SK-N-SH treated with all-trans-retinoic acid at 6 μM for 48 hours (cell line): ENCODE results near the gene JAM2.

ENCODE experiments used
- ATAC-seq: fragments of 200-7000 bp; cut with Tn5 transposase; 3 replicates; pipeline ENCODE4 v1.9.1; 2020; ENCODE audit warnings: mild to moderate bottlenecking, moderate library complexity
- ARNTL ChIP-seq: fragments of 450-650 bp; formaldehyde crosslinking; IDR thresholded peaks from 2 replicates; pipeline ENCODE4 v1.5.0; 2020; ENCODE audit warnings: low read depth, mild to moderate bottlenecking, moderate library complexity, borderline replicate concordance
- CSDC2 ChIP-seq: fragments of 250-450 bp; sonication (Bioruptor Pico); IDR thresholded peaks from 2 replicates; pipeline ENCODE4 v1.5.0; 2020; ENCODE audit warnings: mild to moderate bottlenecking, moderate library complexity
- CSRNP3 ChIP-seq: fragments of 250-450 bp; sonication (Bioruptor Pico); IDR thresholded peaks from 2 replicates; pipeline ENCODE4 v1.5.1; 2021; ENCODE audit warnings: mild to moderate bottlenecking, moderate library complexity
- GLIS3 ChIP-seq: fragments of 250-450 bp; sonication (Bioruptor Pico); IDR thresholded peaks from 2 replicates; pipeline ENCODE4 v1.5.0; 2020; ENCODE audit warnings: mild to moderate bottlenecking, moderate library complexity
- ISL1 ChIP-seq: fragments of 250-450 bp; sonication (Bioruptor Pico); IDR thresholded peaks from 2 replicates; pipeline ENCODE4 v2.1.2; 2022; ENCODE audit warnings: mild to moderate bottlenecking, moderate library complexity
- OSR1 ChIP-seq: fragments of 250-450 bp; sonication (Bioruptor Pico); IDR thresholded peaks from 2 replicates; pipeline ENCODE4 v1.8.0; 2022; ENCODE audit warnings: moderate library complexity, mild to moderate bottlenecking, inconsistent platforms
- RARB ChIP-seq: fragments of 250-450 bp; sonication (Bioruptor Pico); IDR thresholded peaks from 2 replicates; pipeline ENCODE4 v1.8.0; 2021; ENCODE audit warnings: mild to moderate bottlenecking, moderate library complexity
- SNAI2 ChIP-seq: fragments of 250-450 bp; sonication (Bioruptor Pico); IDR thresholded peaks from 2 replicates; pipeline ENCODE4 v1.5.0; 2020; ENCODE audit warnings: mild to moderate bottlenecking, moderate library complexity
- TCF4 ChIP-seq: fragments of 250-450 bp; sonication (Bioruptor Pico); IDR thresholded peaks from 2 replicates; pipeline ENCODE4 v1.8.0; 2021; ENCODE audit warnings: mild to moderate bottlenecking, moderate library complexity, borderline replicate concordance
- TOX ChIP-seq: fragments of 250-450 bp; sonication (Bioruptor Pico); IDR thresholded peaks from 2 replicates; pipeline ENCODE4 v1.8.0; 2021; ENCODE audit warnings: mild to moderate bottlenecking, moderate library complexity, borderline replicate concordance
- ZC3H10 ChIP-seq: fragments of 250-450 bp; sonication (Bioruptor Pico); IDR thresholded peaks from 2 replicates; pipeline ENCODE4 v1.5.1; 2021; ENCODE audit warnings: mild to moderate bottlenecking, moderate library complexity
- ZFP3 ChIP-seq: fragments of 250-450 bp; sonication (Bioruptor Pico); IDR thresholded peaks from 2 replicates; pipeline ENCODE4 v1.5.0; 2020; ENCODE audit warnings: mild to moderate bottlenecking, moderate library complexity
- ZFP30 ChIP-seq: fragments of 450-650 bp; formaldehyde crosslinking; IDR thresholded peaks from 2 replicates; pipeline ENCODE4 v1.5.0; 2022; ENCODE audit warnings: mild to moderate bottlenecking, moderate library complexity
- ZNF565 ChIP-seq: fragments of 450-650 bp; formaldehyde crosslinking; conservative IDR thresholded peaks from 2 replicates; pipeline ENCODE4 v1.5.0; 2020; ENCODE audit warnings: low read depth, mild to moderate bottlenecking, moderate library complexity
- ZNF70 ChIP-seq: fragments of 450-650 bp; formaldehyde crosslinking; IDR thresholded peaks from 2 replicates; pipeline ENCODE4 v1.5.0; 2020; ENCODE audit warnings: mild to moderate bottlenecking, moderate library complexity
- ZNF8 ChIP-seq: fragments of 450-650 bp; formaldehyde crosslinking; IDR thresholded peaks from 2 replicates; pipeline ENCODE4 v1.5.0; 2020; ENCODE audit warnings: mild to moderate bottlenecking, moderate library complexity
- TF ChIP-seq, protein P1 (sequence below): fragments of 250-450 bp; sonication (Bioruptor Pico); IDR thresholded peaks from 2 replicates; pipeline ENCODE4 v1.5.0; 2020; ENCODE audit warnings: mild to moderate bottlenecking, moderate library complexity
- TF ChIP-seq, protein P2 (sequence below): fragments of 250-450 bp; sonication (Bioruptor Pico); IDR thresholded peaks from 2 replicates; pipeline ENCODE4 v1.5.1; 2020; ENCODE audit warnings: low read depth, mild to moderate bottlenecking, moderate library complexity
- TF ChIP-seq, protein P3 (sequence below): fragments of 250-450 bp; sonication (Bioruptor Pico); IDR thresholded peaks from 2 replicates; pipeline ENCODE4 v1.8.0; 2020; ENCODE audit warnings: mild to moderate bottlenecking, moderate library complexity, borderline replicate concordance
- TF ChIP-seq, protein P4 (sequence below): fragments of 250-450 bp; sonication (Bioruptor Pico); IDR thresholded peaks from 2 replicates; pipeline ENCODE4 v1.8.0; 2021; ENCODE audit warnings: low read depth, mild to moderate bottlenecking, moderate library complexity, borderline replicate concordance

The JAM2 gene

DNA sequence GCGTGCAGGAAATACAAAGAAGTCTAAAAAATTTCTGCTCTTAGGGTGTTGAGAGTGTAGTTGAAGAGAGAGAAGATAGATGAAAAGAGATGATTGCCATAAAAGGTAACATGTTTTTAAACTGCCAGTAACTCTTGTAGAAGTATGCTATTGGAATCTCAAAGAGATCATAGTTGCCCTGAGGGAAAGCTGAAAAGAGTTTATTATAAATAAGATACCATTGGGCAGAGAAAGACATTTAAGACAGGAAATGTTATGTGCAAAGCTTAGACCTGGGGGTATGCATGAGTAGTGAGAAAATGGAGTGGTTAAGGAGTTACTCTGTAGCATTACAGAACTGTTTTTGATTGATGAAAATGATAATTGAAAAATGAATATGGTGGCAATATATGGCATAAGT lies 113.4 kb downstream of the JAM2 start:
- no peak for ATAC-seq
- TF ChIP-seq ZC3H10 (CRISPR knock-in tag) = no peak
- TF ChIP-seq GLIS3 (CRISPR knock-in tag) = no peak
- TF ChIP-seq, protein P1, sequence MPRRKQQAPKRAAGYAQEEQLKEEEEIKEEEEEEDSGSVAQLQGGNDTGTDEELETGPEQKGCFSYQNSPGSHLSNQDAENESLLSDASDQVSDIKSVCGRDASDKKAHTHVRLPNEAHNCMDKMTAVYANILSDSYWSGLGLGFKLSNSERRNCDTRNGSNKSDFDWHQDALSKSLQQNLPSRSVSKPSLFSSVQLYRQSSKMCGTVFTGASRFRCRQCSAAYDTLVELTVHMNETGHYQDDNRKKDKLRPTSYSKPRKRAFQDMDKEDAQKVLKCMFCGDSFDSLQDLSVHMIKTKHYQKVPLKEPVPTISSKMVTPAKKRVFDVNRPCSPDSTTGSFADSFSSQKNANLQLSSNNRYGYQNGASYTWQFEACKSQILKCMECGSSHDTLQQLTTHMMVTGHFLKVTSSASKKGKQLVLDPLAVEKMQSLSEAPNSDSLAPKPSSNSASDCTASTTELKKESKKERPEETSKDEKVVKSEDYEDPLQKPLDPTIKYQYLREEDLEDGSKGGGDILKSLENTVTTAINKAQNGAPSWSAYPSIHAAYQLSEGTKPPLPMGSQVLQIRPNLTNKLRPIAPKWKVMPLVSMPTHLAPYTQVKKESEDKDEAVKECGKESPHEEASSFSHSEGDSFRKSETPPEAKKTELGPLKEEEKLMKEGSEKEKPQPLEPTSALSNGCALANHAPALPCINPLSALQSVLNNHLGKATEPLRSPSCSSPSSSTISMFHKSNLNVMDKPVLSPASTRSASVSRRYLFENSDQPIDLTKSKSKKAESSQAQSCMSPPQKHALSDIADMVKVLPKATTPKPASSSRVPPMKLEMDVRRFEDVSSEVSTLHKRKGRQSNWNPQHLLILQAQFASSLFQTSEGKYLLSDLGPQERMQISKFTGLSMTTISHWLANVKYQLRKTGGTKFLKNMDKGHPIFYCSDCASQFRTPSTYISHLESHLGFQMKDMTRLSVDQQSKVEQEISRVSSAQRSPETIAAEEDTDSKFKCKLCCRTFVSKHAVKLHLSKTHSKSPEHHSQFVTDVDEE (CRISPR knock-in tag) = no peak
- TF ChIP-seq CSRNP3 (CRISPR knock-in tag) = no peak
- no peak for TF ChIP-seq TCF4 (CRISPR knock-in tag)

DNA sequence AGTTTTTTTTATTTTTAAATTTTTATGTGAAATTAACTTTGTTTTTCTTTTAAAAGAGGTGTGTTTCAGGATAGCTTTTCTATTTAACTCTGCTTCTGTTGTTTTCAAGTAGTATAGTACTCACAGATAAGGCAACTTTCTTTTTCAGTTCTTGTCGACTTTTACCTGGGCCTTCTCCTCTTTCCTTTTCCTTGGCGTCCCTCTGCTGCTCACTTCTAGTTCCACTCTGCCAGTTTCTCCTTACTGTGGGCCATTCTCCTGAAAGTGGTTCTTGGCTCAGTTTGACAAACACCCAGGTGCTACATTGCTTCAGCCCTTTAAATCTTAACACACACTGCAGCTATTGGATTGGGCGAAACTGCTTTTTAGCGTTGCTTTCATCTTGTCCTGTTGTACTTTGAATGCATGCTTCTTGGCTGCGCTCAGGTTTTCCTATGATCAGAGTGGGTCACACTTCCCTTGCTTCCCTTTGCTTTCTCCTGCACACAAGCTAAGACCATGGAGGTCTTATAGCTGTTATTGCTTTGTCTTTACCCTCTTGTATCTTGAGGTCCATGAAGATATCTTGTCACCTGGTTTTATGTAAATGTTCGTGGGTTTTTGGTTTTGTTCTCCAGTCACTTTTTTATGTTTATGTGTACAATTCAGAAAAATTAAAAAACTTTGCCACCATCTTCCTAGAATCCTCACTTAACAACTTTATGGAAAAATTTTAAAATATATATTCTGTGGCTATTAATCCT lies 117.3 kb downstream of the JAM2 start:
- TF ChIP-seq TCF4 (CRISPR knock-in tag) (no peak), ISL1 (CRISPR knock-in tag) (no peak), TOX (CRISPR knock-in tag) (no peak), GLIS3 (CRISPR knock-in tag) (no peak), ZNF8 (CRISPR knock-in tag) (no peak)
- TF ChIP-seq, protein P2, sequence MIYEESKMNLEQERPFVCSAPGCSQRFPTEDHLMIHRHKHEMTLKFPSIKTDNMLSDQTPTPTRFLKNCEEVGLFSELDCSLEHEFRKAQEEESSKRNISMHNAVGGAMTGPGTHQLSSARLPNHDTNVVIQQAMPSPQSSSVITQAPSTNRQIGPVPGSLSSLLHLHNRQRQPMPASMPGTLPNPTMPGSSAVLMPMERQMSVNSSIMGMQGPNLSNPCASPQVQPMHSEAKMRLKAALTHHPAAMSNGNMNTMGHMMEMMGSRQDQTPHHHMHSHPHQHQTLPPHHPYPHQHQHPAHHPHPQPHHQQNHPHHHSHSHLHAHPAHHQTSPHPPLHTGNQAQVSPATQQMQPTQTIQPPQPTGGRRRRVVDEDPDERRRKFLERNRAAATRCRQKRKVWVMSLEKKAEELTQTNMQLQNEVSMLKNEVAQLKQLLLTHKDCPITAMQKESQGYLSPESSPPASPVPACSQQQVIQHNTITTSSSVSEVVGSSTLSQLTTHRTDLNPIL (CRISPR knock-in tag) = no peak
- TF ChIP-seq, all 23 proteins: peak for 0
- ATAC-seq = no peak

GRCh38 chr21:25757531-25757930 lies 118.5 kb downstream of the JAM2 start:
- TF ChIP-seq TOX (CRISPR knock-in tag) (no peak), ARNTL (CRISPR knock-in tag) (no peak), OSR1 (CRISPR knock-in tag) (no peak), ZC3H10 (CRISPR knock-in tag) (no peak), GLIS3 (CRISPR knock-in tag) (no peak), ISL1 (CRISPR knock-in tag) (no peak), ZFP3 (CRISPR knock-in tag) (no peak), ZNF8 (CRISPR knock-in tag) (no peak), SNAI2 (no peak), ZNF565 (CRISPR knock-in tag) (no peak), CSDC2 (no peak), ZFP30 (CRISPR knock-in tag) (no peak), RARB (CRISPR knock-in tag) (no peak), ZNF70 (CRISPR knock-in tag) (no peak)
- TF ChIP-seq, protein P3, sequence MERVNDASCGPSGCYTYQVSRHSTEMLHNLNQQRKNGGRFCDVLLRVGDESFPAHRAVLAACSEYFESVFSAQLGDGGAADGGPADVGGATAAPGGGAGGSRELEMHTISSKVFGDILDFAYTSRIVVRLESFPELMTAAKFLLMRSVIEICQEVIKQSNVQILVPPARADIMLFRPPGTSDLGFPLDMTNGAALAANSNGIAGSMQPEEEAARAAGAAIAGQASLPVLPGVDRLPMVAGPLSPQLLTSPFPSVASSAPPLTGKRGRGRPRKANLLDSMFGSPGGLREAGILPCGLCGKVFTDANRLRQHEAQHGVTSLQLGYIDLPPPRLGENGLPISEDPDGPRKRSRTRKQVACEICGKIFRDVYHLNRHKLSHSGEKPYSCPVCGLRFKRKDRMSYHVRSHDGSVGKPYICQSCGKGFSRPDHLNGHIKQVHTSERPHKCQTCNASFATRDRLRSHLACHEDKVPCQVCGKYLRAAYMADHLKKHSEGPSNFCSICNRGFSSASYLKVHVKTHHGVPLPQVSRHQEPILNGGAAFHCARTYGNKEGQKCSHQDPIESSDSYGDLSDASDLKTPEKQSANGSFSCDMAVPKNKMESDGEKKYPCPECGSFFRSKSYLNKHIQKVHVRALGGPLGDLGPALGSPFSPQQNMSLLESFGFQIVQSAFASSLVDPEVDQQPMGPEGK (CRISPR knock-in tag) = no peak
- TF ChIP-seq, protein P1 (CRISPR knock-in tag) = no peak
- TF ChIP-seq, protein P4, sequence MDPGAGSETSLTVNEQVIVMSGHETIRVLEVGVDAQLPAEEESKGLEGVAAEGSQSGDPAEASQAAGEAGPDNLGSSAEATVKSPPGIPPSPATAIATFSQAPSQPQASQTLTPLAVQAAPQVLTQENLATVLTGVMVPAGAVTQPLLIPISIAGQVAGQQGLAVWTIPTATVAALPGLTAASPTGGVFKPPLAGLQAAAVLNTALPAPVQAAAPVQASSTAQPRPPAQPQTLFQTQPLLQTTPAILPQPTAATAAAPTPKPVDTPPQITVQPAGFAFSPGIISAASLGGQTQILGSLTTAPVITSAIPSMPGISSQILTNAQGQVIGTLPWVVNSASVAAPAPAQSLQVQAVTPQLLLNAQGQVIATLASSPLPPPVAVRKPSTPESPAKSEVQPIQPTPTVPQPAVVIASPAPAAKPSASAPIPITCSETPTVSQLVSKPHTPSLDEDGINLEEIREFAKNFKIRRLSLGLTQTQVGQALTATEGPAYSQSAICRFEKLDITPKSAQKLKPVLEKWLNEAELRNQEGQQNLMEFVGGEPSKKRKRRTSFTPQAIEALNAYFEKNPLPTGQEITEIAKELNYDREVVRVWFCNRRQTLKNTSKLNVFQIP = no peak
- TF ChIP-seq, protein P2 (CRISPR knock-in tag) = no peak
- ATAC-seq = no peak
